Measurements from ENCODE around the gene AMT. TPM values are rescaled to one million over a fixed set of nuclear protein-coding genes. Genes with fewer than 3 reads are reported as not detected.

AMT gene
- total RNA-seq, 1 donor from 2014 or later: 9.0 TPM

- Histone ChIP-seq H3K27ac (peak overlapping the region; percentile 97), H3K27me3 (no peaks in the 10 kb centered on the region), H3K4me1 (peaks cover 55% of the 10 kb centered on the region), H3K36me3 (peaks cover 17% of the 10 kb centered on the region), H3K4me3 (peak overlapping the region; percentile 88), H3K9me3 (no peaks in the 10 kb centered on the region)
- DNase-seq (no peak), ATAC-seq (no peak)
- TF ChIP-seq CTCF (IDR thresholded peaks at IDR 0.05): no peak
- intact Hi-C loops (cut with DNase I): no loop called here
Observed at GRCh38 chr3:49413338-49413734, 8.9 kb downstream of the AMT start.

DNA sequence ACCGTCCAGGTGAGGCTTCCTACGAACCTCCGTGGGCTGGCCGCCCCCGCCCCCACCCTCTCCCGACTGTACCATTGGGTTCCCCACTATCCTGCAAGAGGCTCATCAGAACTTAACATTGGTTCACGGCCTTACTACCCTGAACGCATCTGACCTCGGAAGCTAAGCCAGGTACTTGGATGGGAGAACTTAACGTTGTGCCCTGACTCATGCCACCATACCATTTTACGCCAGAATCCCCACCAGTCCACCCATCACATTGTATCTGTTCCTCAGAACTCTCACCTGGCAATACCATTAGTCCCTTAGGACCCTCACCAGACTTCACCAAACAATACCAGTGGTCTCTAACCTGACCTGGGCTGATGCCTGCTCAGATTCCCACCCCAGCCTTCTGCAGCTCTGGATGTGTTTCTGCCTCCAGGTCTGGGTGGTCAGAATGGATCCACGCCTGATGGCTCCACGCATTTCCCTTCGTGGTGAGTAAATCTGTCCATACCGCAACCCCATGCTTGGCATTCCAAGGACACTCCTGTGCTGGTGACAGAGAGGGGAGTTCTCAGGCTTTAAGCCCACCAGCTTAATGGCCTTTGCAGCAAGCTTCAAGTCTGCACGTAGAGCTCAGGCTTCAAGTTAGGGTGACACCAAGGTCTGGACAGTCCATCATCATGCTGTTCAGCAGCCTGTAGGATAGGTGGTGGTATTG, 9.5 kb downstream of the AMT start:
- H3K9me3 ChIP-seq: no peaks in the 10 kb centered on the region
- intact Hi-C loops (cut with DNase I): no loop called here
- peak overlapping the region; percentile 88 for H3K4me3 ChIP-seq
- ATAC-seq (no peak), DNase-seq (no peak)
- no peak for TF ChIP-seq CTCF (IDR thresholded peaks at IDR 0.05)
- H3K36me3 ChIP-seq: peaks cover 14% of the 10 kb centered on the region
- peaks cover 60% of the 10 kb centered on the region for H3K4me1 ChIP-seq
- no peaks in the 10 kb centered on the region for H3K27me3 ChIP-seq
- H3K27ac ChIP-seq: peak overlapping the region; percentile 97

- H3K4me1 ChIP-seq: peaks cover 63% of the 10 kb centered on the region
- no peak for TF ChIP-seq CTCF (IDR thresholded peaks at IDR 0.05)
- H3K9me3 ChIP-seq: no peaks in the 10 kb centered on the region
- intact Hi-C loops (cut with DNase I): no loop called here
- DNase-seq (peak; percentile 99), ATAC-seq (peak; percentile 94)
- peak within 1 kb of the TSS; percentile 97 for H3K27ac ChIP-seq
- H3K27me3 ChIP-seq: no peaks in the 10 kb centered on the region
- peaks cover 8% of the 10 kb centered on the region for H3K36me3 ChIP-seq
- H3K4me3 ChIP-seq: peak within 1 kb of the TSS; percentile 88
Observed at GRCh38 chr3:49411968-49412631, 10.2 kb downstream of the AMT start, which contains the start of the genes RHOA and TCTA. TSS of gene RHOA (minus strand) at chr3:49411976. CDS start at chr3:49375589, 36,387 bp downstream. TSS of gene TCTA (plus strand) at chr3:49412423. CDS start at chr3:49412427, 4 bp downstream.

GRCh38 chr3:49411535-49411967, 10.7 kb downstream of the AMT start:
- Histone ChIP-seq H3K9me3 (no peaks in the 10 kb centered on the region), H3K36me3 (peaks cover 8% of the 10 kb centered on the region), H3K27ac (peak overlapping the region; percentile 97), H3K4me3 (peak overlapping the region; percentile 86), H3K4me1 (peaks cover 63% of the 10 kb centered on the region), H3K27me3 (no peaks in the 10 kb centered on the region)
- no peak for TF ChIP-seq CTCF (IDR thresholded peaks at IDR 0.05)
- ATAC-seq (peak; percentile 55), DNase-seq (peak; percentile 89)
- intact Hi-C loops (cut with DNase I): no loop called here

DNA sequence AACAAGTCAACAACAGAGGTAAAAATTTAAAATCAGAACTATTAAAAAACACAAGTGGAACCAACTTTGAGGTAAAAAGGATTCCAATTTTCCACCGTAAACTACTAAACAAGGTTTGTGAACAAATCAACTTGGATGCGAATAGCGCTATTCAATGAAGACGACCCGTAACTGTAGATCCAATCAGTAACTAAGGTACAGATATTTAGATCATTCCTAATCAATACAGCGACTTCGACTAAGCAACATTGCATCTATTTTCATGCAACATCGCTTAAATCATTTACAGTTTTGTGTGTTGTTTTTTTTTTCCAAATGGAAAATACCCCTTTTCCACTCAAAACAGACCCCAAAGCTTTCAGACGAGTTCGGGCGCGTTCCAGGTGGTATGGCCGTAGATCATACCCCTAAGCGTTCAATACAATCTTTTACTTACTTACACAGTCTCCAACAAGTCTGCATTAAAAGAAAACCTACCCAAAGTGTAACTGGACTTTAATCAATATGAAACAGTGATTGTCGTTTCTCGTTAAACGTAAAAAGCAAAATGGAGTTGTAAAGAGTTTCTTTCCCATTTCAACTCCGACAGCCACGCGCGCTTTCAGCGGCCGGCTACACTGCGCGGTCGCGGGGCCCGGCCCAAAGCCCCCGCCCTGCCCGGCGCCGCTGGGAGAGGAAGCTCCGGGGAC, 11.3 kb downstream of the AMT start:
- H3K4me3 ChIP-seq: peak overlapping the region; percentile 86
- H3K27ac ChIP-seq: peak overlapping the region; percentile 97
- H3K4me1 ChIP-seq: peaks cover 63% of the 10 kb centered on the region
- TF ChIP-seq CTCF (IDR thresholded peaks at IDR 0.05): no peak
- H3K36me3 ChIP-seq: peaks cover 8% of the 10 kb centered on the region
- intact Hi-C loops (cut with DNase I): no loop called here
- ATAC-seq (no peak), DNase-seq (no peak)
- H3K27me3 ChIP-seq: no peaks in the 10 kb centered on the region
- no peaks in the 10 kb centered on the region for H3K9me3 ChIP-seq

Measured in upper lobe of right lung (tissue), 1 donor.